Uterus (tissue), 4 donors: ENCODE measurements around the gene TTBK2. TPM values are rescaled to one million over a fixed set of nuclear protein-coding genes. Genes with fewer than 3 reads are reported as not detected.

Experiments
- DNase-seq, 2 donors: peaks; one replicate each; pipeline ENCODE4 v3.0.0-alpha.2; 2019 to 2020
- H3K27ac ChIP-seq, 2 donors: fragments of 200-600 bp; sonication (generic); 1 replicate in 1 of 2; 2 replicates in 1 of 2; pipeline ENCODE4 v1.5.1; 2016 to 2018
- H3K27me3 ChIP-seq, 2 donors: fragments of 200-600 bp; sonication (generic); one replicate each; pipeline ENCODE4 v1.5.1; 2018 to 2019; ENCODE audit warnings: control low read depth in 1 of 2
- H3K36me3 ChIP-seq, 2 donors: fragments of 200-600 bp; sonication (generic); one replicate each; pipeline ENCODE4 v1.5.1; 2019; ENCODE audit warnings: control low read depth in 1 of 2
- H3K4me1 ChIP-seq, 2 donors: fragments of 200-600 bp; sonication (generic); one replicate each; pipeline ENCODE4 v1.5.1; 2018 to 2019; ENCODE audit warnings: control low read depth in 1 of 2
- H3K4me3 ChIP-seq, 2 donors: fragments of 200-600 bp; sonication (generic); 1 replicate in 1 of 2; 2 replicates in 1 of 2; pipeline ENCODE4 v1.5.1; 2018 to 2019; ENCODE audit warnings: mild to moderate bottlenecking in 1 of 2
- H3K9me3 ChIP-seq, 2 donors: fragments of 200-600 bp; sonication (generic); one replicate each; pipeline ENCODE4 v1.5.1; 2019; ENCODE audit warnings: control low read depth in 1 of 2
- POLR2A ChIP-seq, 2 donors: fragments of 450-650 bp; IDR thresholded peaks; one replicate each; pipeline ENCODE4 v1.6.1; 2016; ENCODE audit warnings: antibody characterized with exemption in 2 of 2, mild to moderate bottlenecking in 1 of 2, moderate library complexity in 1 of 2
- intact Hi-C: fragments of 100-400 bp; cut with DNase I; formaldehyde crosslinking; loops from one replicate; pipeline ENCODE4 v1.15.1; 2023; ENCODE audit warnings: low total_unique reads
- total RNA-seq, 4 donors: library from RNA; depleted of rRNA in 3 of 4; stranded (reverse); fragments of >200 nt in 3 of 4; gene quantifications; one replicate each; pipeline versions ENCODE4 v1.1.0 to v1.2.4, GENCODE V29; 2014 to 2023
- TF ChIP-seq, protein P1 (sequence below), 4 experiments: fragments of 200-600 bp in 2 of 4; fragments of 450-650 bp in 2 of 4; sonication (generic) in 2 of 4; IDR thresholded peaks; one replicate each; pipeline ENCODE4 v1.5.1; 2016 to 2019; ENCODE audit warnings: antibody characterized with exemption in 4 of 4, mild to moderate bottlenecking in 2 of 4, moderate library complexity in 1 of 4
- donor health status: DM: yes; HTN: yes; CAD: no.

The TTBK2 gene
- total RNA-seq, 4 donors from 2014 or later: 5.9 to 32.3 (median 20.6) TPM

DNA sequence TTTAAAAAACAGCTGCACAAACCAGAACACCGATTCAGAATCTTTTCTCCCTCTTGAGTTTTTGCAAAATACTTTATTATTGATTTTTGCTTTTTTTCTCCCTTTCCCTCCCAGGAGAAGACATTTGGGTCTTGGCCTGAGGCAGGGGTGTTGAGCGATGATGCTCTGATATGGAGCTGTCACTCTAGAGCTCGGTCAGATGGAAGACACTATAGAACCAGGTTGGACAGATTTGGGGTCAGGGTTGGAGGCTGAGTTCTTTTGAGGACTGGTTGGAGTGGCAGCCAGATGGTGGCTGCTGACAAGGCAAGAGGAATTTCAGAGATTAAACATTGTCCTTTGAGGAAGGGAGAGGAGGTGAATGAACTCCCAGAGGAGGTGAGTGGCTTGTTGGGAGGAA lies 200.5 kb downstream of the TTBK2 start:
- Histone ChIP-seq H3K4me1 (no peaks in the 10 kb centered on the region), H3K4me3 (no peak overlapping the region), H3K36me3 (no peaks in the 10 kb centered on the region), H3K27ac (no peak overlapping the region), H3K27me3 (no peaks in the 10 kb centered on the region), H3K9me3 (no peaks in the 10 kb centered on the region)
- intact Hi-C loops: no loop called here
- TF ChIP-seq POLR2A (IDR thresholded peaks at IDR 0.05): no peak
- TF ChIP-seq, protein P1, sequence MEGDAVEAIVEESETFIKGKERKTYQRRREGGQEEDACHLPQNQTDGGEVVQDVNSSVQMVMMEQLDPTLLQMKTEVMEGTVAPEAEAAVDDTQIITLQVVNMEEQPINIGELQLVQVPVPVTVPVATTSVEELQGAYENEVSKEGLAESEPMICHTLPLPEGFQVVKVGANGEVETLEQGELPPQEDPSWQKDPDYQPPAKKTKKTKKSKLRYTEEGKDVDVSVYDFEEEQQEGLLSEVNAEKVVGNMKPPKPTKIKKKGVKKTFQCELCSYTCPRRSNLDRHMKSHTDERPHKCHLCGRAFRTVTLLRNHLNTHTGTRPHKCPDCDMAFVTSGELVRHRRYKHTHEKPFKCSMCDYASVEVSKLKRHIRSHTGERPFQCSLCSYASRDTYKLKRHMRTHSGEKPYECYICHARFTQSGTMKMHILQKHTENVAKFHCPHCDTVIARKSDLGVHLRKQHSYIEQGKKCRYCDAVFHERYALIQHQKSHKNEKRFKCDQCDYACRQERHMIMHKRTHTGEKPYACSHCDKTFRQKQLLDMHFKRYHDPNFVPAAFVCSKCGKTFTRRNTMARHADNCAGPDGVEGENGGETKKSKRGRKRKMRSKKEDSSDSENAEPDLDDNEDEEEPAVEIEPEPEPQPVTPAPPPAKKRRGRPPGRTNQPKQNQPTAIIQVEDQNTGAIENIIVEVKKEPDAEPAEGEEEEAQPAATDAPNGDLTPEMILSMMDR (IDR thresholded peaks at IDR 0.05): no peak
- DNase-seq: no peak

DNA sequence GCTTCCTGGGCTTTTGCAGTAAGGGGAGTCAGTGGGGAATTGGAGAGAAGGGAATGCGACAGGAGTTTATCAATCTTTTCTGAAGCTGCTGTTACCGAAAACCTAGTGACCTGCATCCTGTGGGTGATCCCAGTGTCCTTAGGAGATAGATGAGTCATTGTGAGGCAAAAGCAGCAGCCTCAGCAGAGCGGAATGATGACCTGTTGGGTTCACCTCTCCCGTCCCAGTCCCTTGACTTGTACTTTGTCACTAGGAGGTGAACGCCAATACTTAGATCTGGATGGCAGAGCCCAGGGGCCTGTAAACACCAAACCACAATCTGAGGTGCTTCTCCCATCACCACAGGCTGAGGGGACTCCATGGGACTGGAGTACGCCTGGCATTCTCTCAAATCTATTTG lies 201.5 kb downstream of the TTBK2 start:
- no peak for DNase-seq
- TF ChIP-seq POLR2A (IDR thresholded peaks at IDR 0.05): no peak
- TF ChIP-seq, protein P1 (IDR thresholded peaks at IDR 0.05): no peak
- H3K27me3 ChIP-seq: no peaks in the 10 kb centered on the region
- H3K4me1 ChIP-seq: no peaks in the 10 kb centered on the region
- intact Hi-C loops: no loop called here
- no peaks in the 10 kb centered on the region for H3K36me3 ChIP-seq
- no peak overlapping the region for H3K4me3 ChIP-seq
- no peaks in the 10 kb centered on the region for H3K9me3 ChIP-seq
- no peak overlapping the region for H3K27ac ChIP-seq

DNA sequence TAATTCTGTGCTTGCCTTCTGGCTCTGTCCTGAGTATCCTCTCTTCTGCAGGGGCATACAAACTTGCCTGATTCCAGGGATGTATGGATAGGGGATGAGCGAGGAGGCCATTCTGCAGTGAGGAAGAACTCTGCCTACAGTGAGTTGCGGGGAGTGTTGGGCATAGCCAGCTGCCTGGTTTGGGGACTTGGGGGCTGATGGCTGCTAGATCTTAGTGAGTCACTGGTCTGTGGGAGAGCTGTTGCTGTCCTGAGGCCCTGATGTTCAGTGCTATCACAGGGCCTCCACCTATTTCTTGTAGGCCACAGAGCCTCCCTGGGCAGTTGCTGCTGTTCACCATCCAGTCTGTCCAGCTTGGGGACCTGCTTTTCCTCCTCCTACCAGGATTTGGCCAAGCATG lies 204.0 kb downstream of the TTBK2 start:
- Histone ChIP-seq H3K9me3 (no peaks in the 10 kb centered on the region), H3K27ac (no peak overlapping the region), H3K4me1 (no peaks in the 10 kb centered on the region), H3K36me3 (no peaks in the 10 kb centered on the region), H3K4me3 (no peak overlapping the region), H3K27me3 (no peaks in the 10 kb centered on the region)
- TF ChIP-seq POLR2A (IDR thresholded peaks at IDR 0.05): no peak
- TF ChIP-seq, protein P1 (IDR thresholded peaks at IDR 0.05): no peak
- intact Hi-C loops: no loop called here
- no peak for DNase-seq

DNA sequence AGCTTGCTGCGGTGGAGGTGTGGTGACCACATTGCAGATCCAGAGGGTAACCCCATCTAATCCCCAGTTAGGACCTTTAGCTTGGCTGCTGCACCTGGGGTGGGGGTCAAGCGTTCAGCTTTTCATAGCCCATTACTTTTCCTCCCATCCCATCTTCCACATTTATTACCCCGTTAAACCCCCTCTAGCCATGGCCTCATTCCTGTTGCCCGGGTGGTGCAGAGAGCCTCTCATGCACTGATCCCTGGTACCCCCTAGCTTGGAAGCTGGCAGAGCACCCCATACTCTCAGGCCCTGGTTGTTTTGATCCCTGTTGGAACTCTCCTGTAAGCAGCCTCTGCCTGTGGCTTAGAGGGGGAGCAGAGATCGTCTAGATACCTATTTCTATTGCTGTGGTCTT lies 204.5 kb downstream of the TTBK2 start:
- H3K27me3 ChIP-seq: no peaks in the 10 kb centered on the region
- intact Hi-C loops: no loop called here
- no peak overlapping the region for H3K4me3 ChIP-seq
- H3K9me3 ChIP-seq: no peaks in the 10 kb centered on the region
- no peak overlapping the region for H3K27ac ChIP-seq
- DNase-seq: no peak
- H3K4me1 ChIP-seq: no peaks in the 10 kb centered on the region
- H3K36me3 ChIP-seq: no peaks in the 10 kb centered on the region
- TF ChIP-seq POLR2A (IDR thresholded peaks at IDR 0.05): no peak
- TF ChIP-seq, protein P1 (IDR thresholded peaks at IDR 0.05): no peak

DNA sequence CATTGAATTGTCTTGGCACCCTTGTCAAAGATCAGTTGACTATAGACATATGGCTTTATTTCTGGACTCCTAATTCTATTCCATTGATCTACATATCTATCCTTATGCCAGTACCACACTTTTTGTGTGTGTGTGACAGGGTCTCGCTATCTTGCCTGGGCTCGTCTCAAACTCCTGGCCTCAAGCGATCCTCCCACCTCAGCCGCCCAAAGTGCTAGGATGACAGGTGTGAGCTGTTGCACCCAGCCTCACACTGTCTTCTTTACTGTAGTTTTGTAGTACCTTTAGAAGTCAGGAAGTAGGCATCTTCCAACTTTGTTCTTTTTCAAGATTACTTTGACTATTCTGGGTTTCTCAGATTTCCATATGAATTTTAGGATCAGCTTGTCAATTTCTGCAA lies 208.0 kb downstream of the TTBK2 start:
- Histone ChIP-seq H3K36me3 (no peaks in the 10 kb centered on the region), H3K9me3 (no peaks in the 10 kb centered on the region), H3K4me1 (no peaks in the 10 kb centered on the region), H3K27me3 (no peaks in the 10 kb centered on the region), H3K4me3 (no peak overlapping the region), H3K27ac (no peak overlapping the region)
- no peak for DNase-seq
- no peak for TF ChIP-seq POLR2A (IDR thresholded peaks at IDR 0.05)
- TF ChIP-seq, protein P1 (IDR thresholded peaks at IDR 0.05): no peak
- intact Hi-C loops: no loop called here
